Kidney (tissue), 14 donors: ENCODE data around the gene KIF16B. TPM values are rescaled to one million over a fixed set of nuclear protein-coding genes. Genes with fewer than 3 reads are reported as not detected.

Source experiments
- DNase-seq, 5 donors: peaks; one replicate each; pipeline ENCODE4 v3.0.0-alpha.2; 2013 to 2020
- FAIRE-seq: peaks from 2 replicates; lab custom pipeline; 2012; peaks lifted over from hg19 to GRCh38; lab: Jason Lieb, UNC
- H3K27ac ChIP-seq, 2 donors: one replicate each; pipeline ENCODE4 v1.7.0; 2013; ENCODE audit warnings: low read depth in 2 of 2, low read length in 2 of 2, inconsistent platforms in 1 of 2
- H3K27me3 ChIP-seq: one replicate; pipeline ENCODE4 v1.7.1; 2013; ENCODE audit warnings: low read length, inconsistent platforms; ENCODE audit not compliant: control insufficient read depth, insufficient read depth
- H3K36me3 ChIP-seq, 3 donors: one replicate each; pipeline versions ENCODE4 v1.7.0 to v1.7.1; 2013; ENCODE audit warnings: low read length in 3 of 3, control low read depth in 1 of 3, inconsistent platforms in 1 of 3; ENCODE audit not compliant: insufficient read depth in 3 of 3, control insufficient read depth in 2 of 3
- H3K4me1 ChIP-seq, 3 donors: one replicate each; pipeline versions ENCODE4 v1.7.0 to v1.7.1; 2013; ENCODE audit warnings: low read length in 3 of 3, inconsistent platforms in 1 of 3, low read depth in 1 of 3; ENCODE audit not compliant: control insufficient read depth in 2 of 3, insufficient read depth in 2 of 3
- H3K4me3 ChIP-seq, 3 donors: one replicate each; pipeline versions ENCODE4 v1.7.0 to v1.8.1; 2013; ENCODE audit warnings: low read length in 3 of 3, control low read depth in 1 of 3, inconsistent platforms in 1 of 3
- H3K9ac ChIP-seq, 3 donors: one replicate each; pipeline versions ENCODE4 v1.7.0 to v1.7.1; 2013; ENCODE audit warnings: low read length in 3 of 3, control low read depth in 1 of 3, inconsistent platforms in 1 of 3
- H3K9me3 ChIP-seq, 3 donors: one replicate each; pipeline versions ENCODE4 v1.7.0 to v1.7.1; 2013; ENCODE audit warnings: low read length in 3 of 3, control low read depth in 1 of 3, inconsistent platforms in 1 of 3; ENCODE audit not compliant: control insufficient read depth in 2 of 3, insufficient read depth in 1 of 3
- intact Hi-C: fragments of 100-400 bp; cut with DNase I; formaldehyde crosslinking; loops from one replicate; pipeline ENCODE4 v1.11.1; 2022
- polyA plus RNA-seq: library from polyadenylated mRNA; stranded (reverse); fragments of 350-450 nt; fragmentation: Illumina TruSeq; extraction: RNeasy Lipid Tissue Mini Kit (QIAGEN cat#74804); gene quantifications from one replicate; pipeline ENCODE4 v1.2.3, GENCODE V29; 2014; ENCODE audit warnings: low read depth, low replicate concordance; ENCODE audit not compliant: insufficient read depth
- total RNA-seq: library from RNA; stranded (reverse); fragmentation: NEBNext Ultra II Directional; extraction: Animal tissue kit (Norgen Biotek cat#: 25700); gene quantifications from one replicate; pipeline ENCODE4 v1.2.1, GENCODE V29; 2021
- TF ChIP-seq, protein P1 (sequence below): IDR thresholded peaks from 3 replicates; pipeline ENCODE4 v1.5.1; 2012; ENCODE audit warnings: mild to moderate bottlenecking, moderate library complexity, borderline replicate concordance; ENCODE audit not compliant: insufficient read depth; ENCODE audit errors: extremely low read depth
- donor health status: control.
- donor health status: control.
- donor health status: control.
- donor health status: control.
- donor health status: control.
- donor health status: DM: yes; HTN: yes; CAD: no.
- donor health status: Normal renal cell carcinoma (clear cell type).

KIF16B gene
- total and polyA plus RNA-seq, 2 donors from 2014 or later, result 15.0 to 19.7 TPM

DNA sequence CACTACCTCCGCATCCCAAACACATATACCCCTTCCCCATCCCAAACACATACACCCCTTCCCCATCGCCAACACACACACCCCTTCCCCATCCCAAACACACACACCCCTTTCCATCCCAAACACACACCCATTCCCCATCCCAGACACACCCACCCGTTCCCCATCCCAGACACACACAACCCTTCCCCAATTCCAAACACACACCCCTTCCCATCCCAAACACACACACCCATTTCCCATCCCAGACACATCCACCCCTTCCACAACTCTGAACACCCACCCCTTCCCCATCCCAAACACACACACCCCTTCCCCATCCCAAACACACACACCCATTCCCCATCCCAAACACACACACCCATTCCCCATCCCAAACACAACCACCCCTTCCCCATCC, 314.5 kb downstream of the KIF16B start:
- DNase-seq (no peak), FAIRE-seq (no peak)
- Histone ChIP-seq H3K36me3 (no peaks in the 10 kb centered on the region), H3K9me3 (no peaks in the 10 kb centered on the region), H3K27me3 (no peaks in the 10 kb centered on the region), H3K4me3 (no peak overlapping the region), H3K9ac (no peak overlapping the region), H3K4me1 (peaks cover 0 to 2% (median 0%) of the 10 kb centered on the region in 3 donors), H3K27ac (no peak overlapping the region)
- intact Hi-C loops, result no loop called here
- TF ChIP-seq, protein P1, sequence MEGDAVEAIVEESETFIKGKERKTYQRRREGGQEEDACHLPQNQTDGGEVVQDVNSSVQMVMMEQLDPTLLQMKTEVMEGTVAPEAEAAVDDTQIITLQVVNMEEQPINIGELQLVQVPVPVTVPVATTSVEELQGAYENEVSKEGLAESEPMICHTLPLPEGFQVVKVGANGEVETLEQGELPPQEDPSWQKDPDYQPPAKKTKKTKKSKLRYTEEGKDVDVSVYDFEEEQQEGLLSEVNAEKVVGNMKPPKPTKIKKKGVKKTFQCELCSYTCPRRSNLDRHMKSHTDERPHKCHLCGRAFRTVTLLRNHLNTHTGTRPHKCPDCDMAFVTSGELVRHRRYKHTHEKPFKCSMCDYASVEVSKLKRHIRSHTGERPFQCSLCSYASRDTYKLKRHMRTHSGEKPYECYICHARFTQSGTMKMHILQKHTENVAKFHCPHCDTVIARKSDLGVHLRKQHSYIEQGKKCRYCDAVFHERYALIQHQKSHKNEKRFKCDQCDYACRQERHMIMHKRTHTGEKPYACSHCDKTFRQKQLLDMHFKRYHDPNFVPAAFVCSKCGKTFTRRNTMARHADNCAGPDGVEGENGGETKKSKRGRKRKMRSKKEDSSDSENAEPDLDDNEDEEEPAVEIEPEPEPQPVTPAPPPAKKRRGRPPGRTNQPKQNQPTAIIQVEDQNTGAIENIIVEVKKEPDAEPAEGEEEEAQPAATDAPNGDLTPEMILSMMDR, result no peak

- no peak for FAIRE-seq
These were observed 315.3 kb downstream of the KIF16B start for GRCh38 chr20:16257813-16258430.

DNA sequence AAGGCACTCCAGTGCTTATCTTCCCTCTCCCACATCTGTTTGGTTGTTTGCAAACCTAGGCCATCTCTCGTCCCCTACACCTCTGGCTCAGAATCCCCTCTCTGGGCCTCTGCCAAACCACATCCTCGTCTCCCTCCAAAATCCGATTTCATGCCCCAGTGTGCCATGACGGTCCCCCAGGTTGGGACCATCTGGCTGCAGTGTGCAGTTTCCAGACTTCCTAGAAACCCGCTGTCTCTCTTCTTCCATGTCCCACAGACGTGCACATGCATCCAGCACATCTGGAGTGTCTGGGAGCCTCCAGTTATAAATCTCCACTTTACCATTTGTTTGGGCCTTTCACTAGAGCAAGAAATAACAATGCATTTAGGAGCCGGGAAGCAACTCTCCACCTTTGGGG, 316.2 kb downstream of the KIF16B start:
- intact Hi-C loops, result no loop called here
- no peaks in the 10 kb centered on the region for H3K27me3 ChIP-seq
- H3K4me3 ChIP-seq, result no peak overlapping the region
- FAIRE-seq, result no peak
- H3K9ac ChIP-seq, result no peak overlapping the region
- no peak for DNase-seq
- H3K4me1 ChIP-seq, result no peaks in the 10 kb centered on the region
- no peak overlapping the region for H3K27ac ChIP-seq
- H3K36me3 ChIP-seq, result no peaks in the 10 kb centered on the region
- TF ChIP-seq, protein P1, result no peak
- no peaks in the 10 kb centered on the region for H3K9me3 ChIP-seq

More at GRCh38 chr20:16257813-16258430, 315.3 kb downstream of the KIF16B start:
- peaks cover 0 to 2% (median 0%) of the 10 kb centered on the region in 3 donors for H3K4me1 ChIP-seq
- H3K9me3 ChIP-seq, result no peaks in the 10 kb centered on the region
- no peak for DNase-seq
- TF ChIP-seq, protein P1, result no peak
- H3K27ac ChIP-seq, result no peak overlapping the region
- H3K27me3 ChIP-seq, result no peaks in the 10 kb centered on the region
- no peaks in the 10 kb centered on the region for H3K36me3 ChIP-seq
- H3K9ac ChIP-seq, result no peak overlapping the region
- no peak overlapping the region for H3K4me3 ChIP-seq
- intact Hi-C loops, result no loop called here
